SKM-1 treated with dmso at 0.1 percent for 144 hours (cell line): ENCODE data around the gene TAX1BP3.

Experiments used
- DNase-seq: peaks from one replicate; lab custom pipeline; 2025; ENCODE audit not compliant: unreplicated experiment; lab: John Stamatoyannopoulos, UW

Gene TAX1BP3

DNA sequence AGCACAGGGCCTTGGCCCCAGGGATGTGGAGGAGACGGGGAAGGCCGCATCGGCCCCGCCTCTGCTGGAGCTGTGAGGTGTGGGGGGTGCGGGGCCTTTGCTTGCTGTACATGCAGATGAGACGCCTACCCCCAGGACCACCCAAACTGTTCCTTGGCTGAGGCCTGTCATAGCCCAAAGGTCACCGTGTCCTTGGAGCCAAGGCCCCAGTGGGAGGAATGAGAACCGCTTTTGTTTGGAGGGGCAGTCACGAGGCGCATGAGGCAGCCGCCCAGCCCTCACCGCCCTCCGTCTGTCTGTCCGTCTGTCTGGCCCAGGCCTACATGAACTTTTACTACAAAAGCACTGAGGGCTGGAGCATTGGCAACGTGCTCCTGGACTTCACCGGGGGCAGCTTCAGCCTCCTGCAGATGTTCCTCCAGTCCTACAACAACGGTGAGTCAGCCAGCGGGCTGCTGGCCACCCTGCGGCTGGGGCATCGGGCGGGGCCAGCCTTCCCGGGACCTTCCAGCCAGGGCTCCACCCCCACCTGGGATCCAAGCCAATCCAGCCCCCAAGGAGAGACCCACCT, 8.8 kb downstream of the TAX1BP3 start:
- no peak for DNase-seq

- no peak for DNase-seq
These were observed 9.5 kb downstream of the TAX1BP3 start for GRCh38 chr17:3658784-3659449.

DNA sequence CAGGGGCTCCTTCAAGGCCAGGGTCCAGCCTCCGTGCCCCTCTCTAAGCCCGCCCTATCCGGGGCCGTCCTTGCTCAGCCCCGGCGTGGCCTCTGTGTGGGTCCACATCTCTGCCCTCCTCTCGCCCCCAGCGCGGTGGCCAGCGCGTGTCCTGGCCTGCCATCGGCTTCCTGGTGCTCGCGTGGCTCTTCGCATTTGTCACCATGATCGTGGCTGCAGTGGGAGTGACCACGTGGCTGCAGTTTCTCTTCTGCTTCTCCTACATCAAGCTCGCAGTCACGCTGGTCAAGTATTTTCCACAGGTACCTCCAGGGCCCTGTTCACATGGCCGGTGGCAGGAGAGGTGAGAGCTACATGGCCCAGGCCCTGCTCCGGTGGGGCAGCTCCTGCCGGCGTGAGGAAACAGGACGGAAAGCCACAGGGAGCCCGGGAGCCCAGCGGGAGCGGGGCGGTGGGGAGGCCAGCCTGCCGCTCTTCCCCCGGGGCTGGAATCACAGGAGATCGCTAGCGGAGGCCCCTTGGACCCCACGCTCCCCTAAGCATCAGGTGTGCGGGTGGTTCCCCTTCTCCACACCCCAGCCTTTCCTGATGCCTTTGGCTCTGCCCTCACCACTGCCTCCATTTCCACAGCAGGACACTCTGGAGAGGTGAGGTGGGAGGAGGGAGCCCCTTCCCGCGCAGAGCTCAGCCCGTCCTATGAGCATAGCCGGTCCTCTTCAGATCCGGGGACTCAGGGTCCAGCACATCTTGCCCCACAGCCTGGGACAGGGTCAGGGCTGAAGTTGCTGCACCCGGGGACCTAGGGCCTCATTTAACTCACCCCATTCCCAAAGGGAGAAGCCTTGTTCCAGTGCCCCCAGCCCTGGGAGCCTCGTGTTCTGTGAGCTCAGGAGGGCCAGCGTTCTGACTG, 10.2 kb downstream of the TAX1BP3 start:
- DNase-seq, result no peak

DNA sequence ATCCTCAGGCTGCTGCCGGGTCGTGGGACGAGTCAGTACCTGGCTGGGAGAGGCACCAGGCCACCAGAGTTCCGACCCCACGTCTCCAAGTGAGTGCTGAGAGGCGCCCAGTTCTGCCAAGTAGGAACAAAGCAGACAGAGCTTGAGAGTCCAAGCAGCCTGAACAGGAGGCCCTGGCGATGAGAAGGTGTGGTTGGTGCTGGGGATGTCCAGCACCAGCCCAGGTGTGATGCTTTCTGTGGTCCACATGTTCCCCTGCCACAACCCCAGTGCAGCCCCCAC, 10.8 kb downstream of the TAX1BP3 start:
- DNase-seq, result no peak

GRCh38 chr17:3656755-3657587, 11.4 kb downstream of the TAX1BP3 start:
- DNase-seq, result no peak

DNA sequence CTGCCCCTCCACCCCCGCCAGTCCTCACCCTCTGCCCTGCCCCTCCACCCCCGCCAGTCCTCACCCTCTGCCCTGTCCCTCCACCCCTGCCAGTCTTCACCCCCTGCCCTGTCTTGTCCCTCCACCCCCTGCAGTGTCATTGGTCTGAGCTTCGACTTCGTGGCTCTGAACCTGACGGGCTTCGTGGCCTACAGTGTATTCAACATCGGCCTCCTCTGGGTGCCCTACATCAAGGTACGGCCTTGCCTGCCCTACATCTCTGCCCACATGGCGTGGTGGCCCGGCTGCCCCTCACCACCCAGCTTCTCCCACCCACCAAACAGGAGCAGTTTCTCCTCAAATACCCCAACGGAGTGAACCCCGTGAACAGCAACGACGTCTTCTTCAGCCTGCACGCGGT, 12.0 kb downstream of the TAX1BP3 start:
- no peak for DNase-seq

GRCh38 chr17:3655766-3656165, 12.6 kb downstream of the TAX1BP3 start:
- DNase-seq, result no peak

GRCh38 chr17:3647769-3648555, 20.4 kb downstream of the TAX1BP3 start:
- no peak for DNase-seq

- no peak for DNase-seq
These were observed 21.1 kb downstream of the TAX1BP3 start for GRCh38 chr17:3647251-3647650.

GRCh38 chr17:3645310-3645709, 23.1 kb downstream of the TAX1BP3 start:
- no peak for DNase-seq

- no peak for DNase-seq
These were observed 24.5 kb downstream of the TAX1BP3 start for GRCh38 chr17:3643889-3644349.

DNA sequence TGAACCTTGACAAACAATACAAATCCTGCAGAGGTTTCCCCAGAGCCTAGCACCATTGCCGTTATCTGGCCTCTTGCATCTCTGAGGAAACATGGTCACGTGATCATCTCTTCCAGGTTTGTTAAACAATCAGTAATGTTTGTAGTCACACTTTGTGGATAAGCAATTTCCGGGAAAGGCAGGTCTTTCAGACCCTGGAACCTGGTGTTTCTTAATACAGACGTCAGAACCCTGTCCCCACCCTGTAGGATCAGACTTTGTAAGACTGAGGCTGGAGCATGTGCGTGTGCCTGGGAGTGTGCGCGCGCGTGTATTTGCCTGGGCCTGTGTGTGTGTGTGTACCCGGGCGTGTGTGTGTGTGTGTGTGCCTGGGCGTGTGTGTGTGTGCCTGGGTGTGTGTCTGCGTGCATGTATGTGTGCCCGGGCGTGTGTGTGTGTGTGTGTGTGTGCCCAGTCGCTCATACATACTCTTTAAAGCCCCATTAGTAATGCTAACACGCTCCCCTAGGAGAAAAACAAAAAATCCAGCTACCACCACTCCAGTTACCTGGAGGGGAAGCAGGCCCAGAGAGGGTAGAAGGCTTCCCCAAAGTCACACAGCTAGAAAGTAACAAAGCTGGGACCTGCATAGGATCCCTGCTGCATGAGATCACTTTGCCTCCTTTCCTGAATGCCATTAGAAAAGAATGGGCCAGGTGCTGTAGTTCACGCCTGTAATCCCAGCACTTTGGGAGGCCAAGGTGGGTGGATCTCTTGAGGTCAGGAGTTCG, 26.5 kb downstream of the TAX1BP3 start:
- no peak for DNase-seq

GRCh38 chr17:3641014-3641413, 27.4 kb downstream of the TAX1BP3 start:
- no peak for DNase-seq

DNA sequence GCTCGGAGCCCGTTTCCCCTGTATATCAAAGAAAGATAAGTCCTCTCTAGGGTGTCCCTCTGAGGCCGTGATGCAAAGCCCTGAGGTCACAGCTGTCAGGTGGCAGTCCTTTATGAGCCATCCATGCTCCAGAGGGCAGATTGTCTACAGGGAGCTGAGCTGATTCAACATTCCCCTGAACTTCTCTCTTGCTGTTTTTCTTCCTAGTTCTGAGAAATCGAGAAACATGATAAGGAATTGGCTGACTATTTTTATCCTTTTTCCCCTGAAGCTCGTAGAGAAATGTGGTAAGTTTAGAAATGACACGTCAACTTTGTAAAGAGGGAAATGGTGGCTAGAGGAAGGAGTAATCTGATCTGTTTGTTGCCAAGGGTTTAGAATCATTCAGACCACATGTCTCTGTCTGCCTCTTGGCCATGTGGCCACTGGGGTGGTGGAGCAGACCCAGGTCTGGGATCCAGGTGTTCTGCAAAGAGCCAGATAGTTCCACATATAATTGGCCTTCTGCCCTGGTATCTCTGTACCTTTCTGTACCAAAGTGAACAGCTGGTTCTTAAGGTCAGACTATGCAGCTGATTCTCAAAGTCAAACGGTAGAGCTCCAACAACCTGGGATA, 28.3 kb downstream of the TAX1BP3 start:
- DNase-seq, result no peak

GRCh38 chr17:3636908-3637373, 31.4 kb downstream of the TAX1BP3 start:
- no peak for DNase-seq

DNA sequence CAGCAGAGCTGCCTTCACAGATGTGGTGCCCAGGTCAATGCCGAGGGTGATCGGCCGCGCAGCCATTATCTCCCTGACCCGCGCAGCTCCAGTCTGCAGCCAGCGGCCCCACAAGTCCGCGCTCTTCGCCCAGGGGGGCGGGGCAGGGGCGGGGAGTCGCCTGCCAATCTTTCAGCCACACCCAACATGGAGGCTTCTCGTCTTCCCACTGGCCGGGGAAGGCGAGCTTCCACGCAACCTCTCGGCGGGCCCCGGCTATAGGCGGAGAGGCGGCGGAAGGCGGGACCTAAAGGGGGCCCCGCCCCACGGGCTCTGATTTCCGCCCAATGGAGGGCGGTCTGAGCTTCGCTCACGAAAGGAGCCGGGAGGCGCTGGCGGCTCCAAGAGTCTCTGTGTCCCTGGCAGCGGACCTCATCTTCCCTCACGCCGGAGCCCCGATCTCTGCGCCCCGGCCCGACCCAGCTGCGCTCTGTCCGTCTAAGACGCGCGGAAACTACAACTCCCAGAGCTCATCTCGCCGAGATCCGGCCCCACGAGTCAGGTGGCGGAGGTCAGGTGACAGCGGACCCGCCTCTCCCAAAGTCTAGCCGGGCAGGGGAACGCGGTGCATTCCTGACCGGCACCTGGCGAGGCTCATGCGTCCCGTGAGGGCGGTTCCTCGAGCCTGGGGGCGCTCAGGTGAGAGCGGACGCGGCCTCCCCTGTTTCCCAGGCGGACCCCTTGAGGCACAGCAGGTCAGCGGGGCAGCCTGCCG, 32.0 kb downstream of the TAX1BP3 start, which contains the start of the genes CTNS and SHPK:
TSS of gene CTNS (plus strand) at position 607 of the 754 bp plus-strand sequence. CDS start 3,447 bp downstream, outside the sequence.
TSS of gene SHPK (minus strand) at position 97 of the 754 bp plus-strand sequence. CDS start at position 66, 31 bp downstream.
- peak; percentile 78 for DNase-seq

- DNase-seq, result no peak
These were observed 32.8 kb downstream of the TAX1BP3 start for GRCh38 chr17:3635474-3636153.

GRCh38 chr17:3632287-3632686, 36.1 kb downstream of the TAX1BP3 start:
- DNase-seq, result no peak
